K562 (cell line): ENCODE results near the gene SUPT3H. TPM values are rescaled to one million over a fixed set of nuclear protein-coding genes. Genes with fewer than 3 reads are reported as not detected.

Experiments
- ARID2 ChIP-seq: fragments of 450-650 bp; IDR thresholded peaks from 2 replicates; pipeline ENCODE4 v1.6.1; 2017; ENCODE audit warnings: antibody characterized with exemption, mild to moderate bottlenecking
- CBFB ChIP-seq: sonication (generic); formaldehyde crosslinking; IDR thresholded peaks from 2 replicates; pipeline ENCODE4 v1.4.0; 2020; ENCODE audit warnings: mild to moderate bottlenecking, missing genetic modification reagents
- EWSR1 ChIP-seq: fragments of 450-650 bp; IDR thresholded peaks from 2 replicates; pipeline ENCODE4 v1.6.1; 2018; ENCODE audit warnings: borderline replicate concordance, mild to moderate bottlenecking, low read depth, moderate library complexity; ENCODE audit not compliant: partially characterized antibody
- GATAD2A ChIP-seq: fragments of 450-650 bp; IDR thresholded peaks from 2 replicates; pipeline ENCODE4 v1.6.1; 2017
- MEF2A ChIP-seq: IDR thresholded peaks from 2 replicates; pipeline ENCODE4 v1.6.1; 2011; ENCODE audit warnings: low read depth, mild to moderate bottlenecking, low read length, moderate library complexity; ENCODE audit not compliant: control insufficient read depth
- MTA2 ChIP-seq: fragments of 450-650 bp; IDR thresholded peaks from 2 replicates; pipeline ENCODE4 v1.6.1; 2016; ENCODE audit warnings: low read depth
- PTTG1 ChIP-seq: fragments of 450-650 bp; IDR thresholded peaks from 2 replicates; pipeline ENCODE4 v1.6.1; 2016; ENCODE audit warnings: low read depth, mild to moderate bottlenecking, missing genetic modification characterization, missing compliant biosample characterization
- RHOXF2B ChIP-seq: fragments of 250-450 bp; sonication (Bioruptor Pico); conservative IDR thresholded peaks from 2 replicates; pipeline ENCODE4 v1.5.1; 2021
- SIN3A ChIP-seq, 2 experiments: fragments of 150-350 bp in 1 of 2; IDR thresholded peaks; 2 replicates each; pipeline ENCODE4 v1.6.1; 2011 to 2016; ENCODE audit warnings: borderline replicate concordance in 2 of 2, low read depth in 2 of 2, low read length in 2 of 2, mild to moderate bottlenecking in 2 of 2, moderate library complexity in 2 of 2; ENCODE audit not compliant: control insufficient read depth in 1 of 2
- SUPT5H ChIP-seq: fragments of 450-650 bp; IDR thresholded peaks from 2 replicates; pipeline ENCODE4 v1.6.1; 2016
- TCFL5 ChIP-seq: fragments of 250-450 bp; sonication (Bioruptor Pico); conservative IDR thresholded peaks from 2 replicates; pipeline ENCODE4 v1.6.1; 2021; ENCODE audit warnings: mild to moderate bottlenecking, moderate library complexity, matching md5 sums
- polyA plus RNA-seq, 8 experiments: library from polyadenylated mRNA; depleted of rRNA in 4 of 8; stranded (reverse) in 5 of 8; unstranded in 3 of 8; fragments of >200 nt; fragmentation: Nextera tagmentation in 2 of 8; fragmentation: Illumina TruSeq in 1 of 8; extraction: Ambion mirVana in 2 of 8; extraction: Trizol in 1 of 8; gene quantifications; 2 replicates each; pipeline versions ENCODE4 v1.2.1 to v1.2.3, GENCODE V29; 2011 to 2014; ENCODE audit warnings: inconsistent platforms in 1 of 8, missing spikeins in 1 of 8
- total RNA-seq, 7 experiments: library from RNA; depleted of rRNA in 6 of 7; stranded (reverse); fragments of >200 nt in 6 of 7; fragmentation: Illumina TruSeq in 2 of 7; extraction: Trizol in 2 of 7; gene quantifications; 2 replicates each; pipeline versions ENCODE4 v1.2.1 to v1.2.3, GENCODE V29; 2011 to 2021; ENCODE audit warnings: low replicate concordance in 1 of 7
- TF ChIP-seq, protein P1 (sequence below): fragments of 250-450 bp; sonication (Bioruptor Pico); IDR thresholded peaks from 2 replicates; pipeline ENCODE4 v1.8.0; 2021; ENCODE audit warnings: borderline replicate concordance, mild to moderate bottlenecking, moderate library complexity; ENCODE audit not compliant: poor library complexity, severe bottlenecking
- TF ChIP-seq, protein P2 (sequence below): fragments of 450-650 bp; formaldehyde crosslinking; IDR thresholded peaks from 2 replicates; pipeline ENCODE4 v1.4.0; 2020; ENCODE audit warnings: mild to moderate bottlenecking, moderate library complexity
- TF ChIP-seq, protein P3 (sequence below): sonication (generic); formaldehyde crosslinking; IDR thresholded peaks from 2 replicates; pipeline ENCODE4 v1.8.0; 2023; ENCODE audit warnings: missing genetic modification reagents, mild to moderate bottlenecking, borderline replicate concordance
- TF ChIP-seq, protein P4 (sequence below): fragments of 450-650 bp; IDR thresholded peaks from 2 replicates; pipeline ENCODE4 v1.6.1; 2017; ENCODE audit warnings: antibody characterized with exemption, mild to moderate bottlenecking

The SUPT3H gene
- total and polyA plus RNA-seq, 9 of the 15 experiments (the other 6 are each of a cell fraction or from before 2014, with no cell fraction given), result 7.2 to 16.3 (median 11.9) TPM

DNA sequence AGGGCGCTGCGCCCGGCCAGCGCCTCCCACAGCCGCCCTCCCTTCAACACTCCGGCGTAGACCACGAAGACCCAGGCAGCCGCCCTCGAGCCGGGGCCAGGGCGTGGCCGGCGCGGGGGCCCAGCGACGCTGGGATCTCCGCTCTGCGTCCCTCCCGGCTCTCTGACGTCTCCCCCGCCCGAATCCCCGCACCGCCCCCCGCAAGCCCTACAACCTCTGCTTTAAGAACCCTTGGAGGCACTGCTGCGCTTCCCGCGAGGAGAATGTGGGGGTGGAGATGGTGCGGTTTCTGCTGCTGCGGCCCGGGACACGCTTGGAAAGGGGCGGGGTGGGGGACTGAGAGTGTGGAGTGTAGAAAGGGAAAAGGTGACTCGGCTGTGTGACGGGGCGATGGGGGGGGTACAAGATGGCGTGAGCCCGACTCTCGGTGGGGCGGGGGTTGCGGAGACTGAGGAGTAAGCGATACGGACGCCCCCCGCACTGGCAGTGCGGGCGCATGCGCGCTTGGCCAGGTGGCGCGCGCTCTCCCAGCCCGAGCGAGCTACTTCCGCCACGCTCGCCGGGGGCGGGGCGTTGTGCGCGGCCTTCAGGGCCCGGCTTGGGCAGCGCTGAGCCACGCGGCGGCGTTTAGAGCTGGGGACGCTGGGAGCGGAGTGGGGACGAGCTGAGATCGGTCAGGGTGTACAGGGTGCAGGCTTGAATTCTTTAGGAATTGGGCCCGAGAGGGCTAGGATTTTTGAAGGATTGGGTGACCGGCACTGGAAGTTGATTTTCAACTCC lies at the start of gene SUPT3H (continued):
- TF ChIP-seq, protein P1, sequence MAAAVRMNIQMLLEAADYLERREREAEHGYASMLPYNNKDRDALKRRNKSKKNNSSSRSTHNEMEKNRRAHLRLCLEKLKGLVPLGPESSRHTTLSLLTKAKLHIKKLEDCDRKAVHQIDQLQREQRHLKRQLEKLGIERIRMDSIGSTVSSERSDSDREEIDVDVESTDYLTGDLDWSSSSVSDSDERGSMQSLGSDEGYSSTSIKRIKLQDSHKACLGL (CRISPR knock-in tag), result peak; percentile 14
- TF ChIP-seq MEF2A (0 out of 2 replicates have a peak, but pooled peaks have one; percentile 5), SIN3A (IDR thresholded peaks at IDR 0.05; ENCODE audit: borderline replicate concordance in 2 of 2, control insufficient read depth in 1 of 2, low read depth in 2 of 2, low read length in 2 of 2) (peak; percentile 64 to 92; a peak in 2 of 4 replicates), SUPT5H (peak; percentile 93), TCFL5 (CRISPR knock-in tag) (no peak), GATAD2A (peak; percentile 43; the same call in 1 of the 2 replicates), MTA2 (no peak; the same call in 1 of the 2 replicates), ARID2 (no peak), PTTG1 (tag) (no peak), RHOXF2B (CRISPR knock-in tag) (no peak), EWSR1 (no peak), CBFB (CRISPR knock-in tag) (no peak)
- TF ChIP-seq, protein P2, sequence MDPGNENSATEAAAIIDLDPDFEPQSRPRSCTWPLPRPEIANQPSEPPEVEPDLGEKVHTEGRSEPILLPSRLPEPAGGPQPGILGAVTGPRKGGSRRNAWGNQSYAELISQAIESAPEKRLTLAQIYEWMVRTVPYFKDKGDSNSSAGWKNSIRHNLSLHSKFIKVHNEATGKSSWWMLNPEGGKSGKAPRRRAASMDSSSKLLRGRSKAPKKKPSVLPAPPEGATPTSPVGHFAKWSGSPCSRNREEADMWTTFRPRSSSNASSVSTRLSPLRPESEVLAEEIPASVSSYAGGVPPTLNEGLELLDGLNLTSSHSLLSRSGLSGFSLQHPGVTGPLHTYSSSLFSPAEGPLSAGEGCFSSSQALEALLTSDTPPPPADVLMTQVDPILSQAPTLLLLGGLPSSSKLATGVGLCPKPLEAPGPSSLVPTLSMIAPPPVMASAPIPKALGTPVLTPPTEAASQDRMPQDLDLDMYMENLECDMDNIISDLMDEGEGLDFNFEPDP (CRISPR knock-in tag), result no peak
- TF ChIP-seq, protein P3, sequence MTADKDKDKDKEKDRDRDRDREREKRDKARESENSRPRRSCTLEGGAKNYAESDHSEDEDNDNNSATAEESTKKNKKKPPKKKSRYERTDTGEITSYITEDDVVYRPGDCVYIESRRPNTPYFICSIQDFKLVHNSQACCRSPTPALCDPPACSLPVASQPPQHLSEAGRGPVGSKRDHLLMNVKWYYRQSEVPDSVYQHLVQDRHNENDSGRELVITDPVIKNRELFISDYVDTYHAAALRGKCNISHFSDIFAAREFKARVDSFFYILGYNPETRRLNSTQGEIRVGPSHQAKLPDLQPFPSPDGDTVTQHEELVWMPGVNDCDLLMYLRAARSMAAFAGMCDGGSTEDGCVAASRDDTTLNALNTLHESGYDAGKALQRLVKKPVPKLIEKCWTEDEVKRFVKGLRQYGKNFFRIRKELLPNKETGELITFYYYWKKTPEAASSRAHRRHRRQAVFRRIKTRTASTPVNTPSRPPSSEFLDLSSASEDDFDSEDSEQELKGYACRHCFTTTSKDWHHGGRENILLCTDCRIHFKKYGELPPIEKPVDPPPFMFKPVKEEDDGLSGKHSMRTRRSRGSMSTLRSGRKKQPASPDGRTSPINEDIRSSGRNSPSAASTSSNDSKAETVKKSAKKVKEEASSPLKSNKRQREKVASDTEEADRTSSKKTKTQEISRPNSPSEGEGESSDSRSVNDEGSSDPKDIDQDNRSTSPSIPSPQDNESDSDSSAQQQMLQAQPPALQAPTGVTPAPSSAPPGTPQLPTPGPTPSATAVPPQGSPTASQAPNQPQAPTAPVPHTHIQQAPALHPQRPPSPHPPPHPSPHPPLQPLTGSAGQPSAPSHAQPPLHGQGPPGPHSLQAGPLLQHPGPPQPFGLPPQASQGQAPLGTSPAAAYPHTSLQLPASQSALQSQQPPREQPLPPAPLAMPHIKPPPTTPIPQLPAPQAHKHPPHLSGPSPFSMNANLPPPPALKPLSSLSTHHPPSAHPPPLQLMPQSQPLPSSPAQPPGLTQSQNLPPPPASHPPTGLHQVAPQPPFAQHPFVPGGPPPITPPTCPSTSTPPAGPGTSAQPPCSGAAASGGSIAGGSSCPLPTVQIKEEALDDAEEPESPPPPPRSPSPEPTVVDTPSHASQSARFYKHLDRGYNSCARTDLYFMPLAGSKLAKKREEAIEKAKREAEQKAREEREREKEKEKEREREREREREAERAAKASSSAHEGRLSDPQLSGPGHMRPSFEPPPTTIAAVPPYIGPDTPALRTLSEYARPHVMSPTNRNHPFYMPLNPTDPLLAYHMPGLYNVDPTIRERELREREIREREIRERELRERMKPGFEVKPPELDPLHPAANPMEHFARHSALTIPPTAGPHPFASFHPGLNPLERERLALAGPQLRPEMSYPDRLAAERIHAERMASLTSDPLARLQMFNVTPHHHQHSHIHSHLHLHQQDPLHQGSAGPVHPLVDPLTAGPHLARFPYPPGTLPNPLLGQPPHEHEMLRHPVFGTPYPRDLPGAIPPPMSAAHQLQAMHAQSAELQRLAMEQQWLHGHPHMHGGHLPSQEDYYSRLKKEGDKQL (CRISPR knock-in tag), result no peak
- TF ChIP-seq, protein P4, sequence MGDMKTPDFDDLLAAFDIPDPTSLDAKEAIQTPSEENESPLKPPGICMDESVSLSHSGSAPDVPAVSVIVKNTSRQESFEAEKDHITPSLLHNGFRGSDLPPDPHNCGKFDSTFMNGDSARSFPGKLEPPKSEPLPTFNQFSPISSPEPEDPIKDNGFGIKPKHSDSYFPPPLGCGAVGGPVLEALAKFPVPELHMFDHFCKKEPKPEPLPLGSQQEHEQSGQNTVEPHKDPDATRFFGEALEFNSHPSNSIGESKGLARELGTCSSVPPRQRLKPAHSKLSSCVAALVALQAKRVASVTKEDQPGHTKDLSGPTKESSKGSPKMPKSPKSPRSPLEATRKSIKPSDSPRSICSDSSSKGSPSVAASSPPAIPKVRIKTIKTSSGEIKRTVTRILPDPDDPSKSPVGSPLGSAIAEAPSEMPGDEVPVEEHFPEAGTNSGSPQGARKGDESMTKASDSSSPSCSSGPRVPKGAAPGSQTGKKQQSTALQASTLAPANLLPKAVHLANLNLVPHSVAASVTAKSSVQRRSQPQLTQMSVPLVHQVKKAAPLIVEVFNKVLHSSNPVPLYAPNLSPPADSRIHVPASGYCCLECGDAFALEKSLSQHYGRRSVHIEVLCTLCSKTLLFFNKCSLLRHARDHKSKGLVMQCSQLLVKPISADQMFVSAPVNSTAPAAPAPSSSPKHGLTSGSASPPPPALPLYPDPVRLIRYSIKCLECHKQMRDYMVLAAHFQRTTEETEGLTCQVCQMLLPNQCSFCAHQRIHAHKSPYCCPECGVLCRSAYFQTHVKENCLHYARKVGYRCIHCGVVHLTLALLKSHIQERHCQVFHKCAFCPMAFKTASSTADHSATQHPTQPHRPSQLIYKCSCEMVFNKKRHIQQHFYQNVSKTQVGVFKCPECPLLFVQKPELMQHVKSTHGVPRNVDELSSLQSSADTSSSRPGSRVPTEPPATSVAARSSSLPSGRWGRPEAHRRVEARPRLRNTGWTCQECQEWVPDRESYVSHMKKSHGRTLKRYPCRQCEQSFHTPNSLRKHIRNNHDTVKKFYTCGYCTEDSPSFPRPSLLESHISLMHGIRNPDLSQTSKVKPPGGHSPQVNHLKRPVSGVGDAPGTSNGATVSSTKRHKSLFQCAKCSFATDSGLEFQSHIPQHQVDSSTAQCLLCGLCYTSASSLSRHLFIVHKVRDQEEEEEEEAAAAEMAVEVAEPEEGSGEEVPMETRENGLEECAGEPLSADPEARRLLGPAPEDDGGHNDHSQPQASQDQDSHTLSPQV, result no peak
